Uterus (tissue), 2 donors: Measurements from ENCODE around the gene DACT2.

Experiments
- POLR2A ChIP-seq, 2 donors: fragments of 450-650 bp; IDR thresholded peaks; one replicate each; pipeline ENCODE4 v1.6.1; 2016; ENCODE audit warnings: antibody characterized with exemption in 2 of 2, mild to moderate bottlenecking in 1 of 2, moderate library complexity in 1 of 2
- TF ChIP-seq, protein P1 (sequence below), 4 experiments: fragments of 200-600 bp in 2 of 4; fragments of 450-650 bp in 2 of 4; sonication (generic) in 2 of 4; IDR thresholded peaks; one replicate each; pipeline ENCODE4 v1.5.1; 2016 to 2019; ENCODE audit warnings: antibody characterized with exemption in 4 of 4, mild to moderate bottlenecking in 2 of 4, moderate library complexity in 1 of 4

GRCh38 chr6:168366473-168366872, 46.9 kb upstream of the DACT2 start:
- TF ChIP-seq, protein P1, sequence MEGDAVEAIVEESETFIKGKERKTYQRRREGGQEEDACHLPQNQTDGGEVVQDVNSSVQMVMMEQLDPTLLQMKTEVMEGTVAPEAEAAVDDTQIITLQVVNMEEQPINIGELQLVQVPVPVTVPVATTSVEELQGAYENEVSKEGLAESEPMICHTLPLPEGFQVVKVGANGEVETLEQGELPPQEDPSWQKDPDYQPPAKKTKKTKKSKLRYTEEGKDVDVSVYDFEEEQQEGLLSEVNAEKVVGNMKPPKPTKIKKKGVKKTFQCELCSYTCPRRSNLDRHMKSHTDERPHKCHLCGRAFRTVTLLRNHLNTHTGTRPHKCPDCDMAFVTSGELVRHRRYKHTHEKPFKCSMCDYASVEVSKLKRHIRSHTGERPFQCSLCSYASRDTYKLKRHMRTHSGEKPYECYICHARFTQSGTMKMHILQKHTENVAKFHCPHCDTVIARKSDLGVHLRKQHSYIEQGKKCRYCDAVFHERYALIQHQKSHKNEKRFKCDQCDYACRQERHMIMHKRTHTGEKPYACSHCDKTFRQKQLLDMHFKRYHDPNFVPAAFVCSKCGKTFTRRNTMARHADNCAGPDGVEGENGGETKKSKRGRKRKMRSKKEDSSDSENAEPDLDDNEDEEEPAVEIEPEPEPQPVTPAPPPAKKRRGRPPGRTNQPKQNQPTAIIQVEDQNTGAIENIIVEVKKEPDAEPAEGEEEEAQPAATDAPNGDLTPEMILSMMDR (IDR thresholded peaks at IDR 0.05): no peak
- TF ChIP-seq POLR2A (IDR thresholded peaks at IDR 0.05): no peak
